ENCODE data around the gene ADAM15.

ADAM15 gene

GRCh38 chr1:155001675-155002463 lies 49.2 kb upstream of the ADAM15 start (continued):
- TF ChIP-seq ZSCAN18 (tag by site-specific recombination; IDR thresholded peaks at IDR 0.05) = no peak
- TF ChIP-seq HOXD13 (CRISPR knock-in tag; IDR thresholded peaks at IDR 0.05; ENCODE audit: borderline replicate concordance) = no peak
- no peak for TF ChIP-seq ZNF48 (tag by site-specific recombination; IDR thresholded peaks at IDR 0.05)
- 0 out of 2 replicates have a peak, but pooled peaks have one; percentile 20 for TF ChIP-seq ZNF501 (tag by site-specific recombination; IDR thresholded peaks at IDR 0.05)
- no peak for TF ChIP-seq ZNF211 (tag by site-specific recombination; IDR thresholded peaks at IDR 0.05; ENCODE audit: low read depth)
- peak; percentile 13; the same call in 1 of the 2 replicates for TF ChIP-seq TCF7L2 (IDR thresholded peaks at IDR 0.05; ENCODE audit: borderline replicate concordance, low read depth, low read length)
- no peak for TF ChIP-seq ZNF121 (tag by site-specific recombination; IDR thresholded peaks at IDR 0.05)
- no peak for TF ChIP-seq ZNF670 (tag by site-specific recombination; IDR thresholded peaks at IDR 0.05; ENCODE audit: low read depth)
- no peak for TF ChIP-seq YY2 (tag by site-specific recombination; IDR thresholded peaks at IDR 0.05)
- no peak for TF ChIP-seq ZNF560 (tag by site-specific recombination; IDR thresholded peaks at IDR 0.05; ENCODE audit: borderline replicate concordance)
- TF ChIP-seq INSM2 (tag by site-specific recombination; IDR thresholded peaks at IDR 0.05) = peak; percentile 78; the same call in 1 of the 2 replicates
- TF ChIP-seq ZNF558 (tag by site-specific recombination; IDR thresholded peaks at IDR 0.05) = no peak
- peak; percentile 98 for TF ChIP-seq ZBTB48 (tag by site-specific recombination; IDR thresholded peaks at IDR 0.05)
- TF ChIP-seq ZBTB21 (tag by site-specific recombination; IDR thresholded peaks at IDR 0.05) = no peak
- no peak for TF ChIP-seq ZNF2 (tag by site-specific recombination; IDR thresholded peaks at IDR 0.05)
- TF ChIP-seq ZNF785 (tag by site-specific recombination; IDR thresholded peaks at IDR 0.05) = peak; percentile 98
- TF ChIP-seq ZNF23 (tag by site-specific recombination; IDR thresholded peaks at IDR 0.05; ENCODE audit: borderline replicate concordance) = no peak
- no peak for TF ChIP-seq ZBTB26 (tag by site-specific recombination; optimal IDR thresholded peaks at IDR 0.05)
- no peak for TF ChIP-seq SETDB1 (IDR thresholded peaks at IDR 0.05; ENCODE audit: insufficient read length, low read length)
- TF ChIP-seq MYNN (tag by site-specific recombination; IDR thresholded peaks at IDR 0.05; ENCODE audit: borderline replicate concordance) = 0 out of 2 replicates have a peak, but pooled peaks have one; percentile 19
- peak; percentile 73 for TF ChIP-seq ZNF561 (tag by site-specific recombination; IDR thresholded peaks at IDR 0.05; ENCODE audit: borderline replicate concordance)
- no peak for TF ChIP-seq RBAK (tag by site-specific recombination; IDR thresholded peaks at IDR 0.05)
- TF ChIP-seq ZNF350 (tag by site-specific recombination; IDR thresholded peaks at IDR 0.05) = no peak
- TF ChIP-seq ZNF677 (tag by site-specific recombination; IDR thresholded peaks at IDR 0.05) = no peak
- peak; percentile 28; the same call in 1 of the 2 replicates for TF ChIP-seq KLF1 (tag by site-specific recombination; IDR thresholded peaks at IDR 0.05)
- no peak for TF ChIP-seq SCRT1 (tag by site-specific recombination; IDR thresholded peaks at IDR 0.05; ENCODE audit: borderline replicate concordance)
- no peak for TF ChIP-seq ZNF548 (tag by site-specific recombination; IDR thresholded peaks at IDR 0.05)
- peak; percentile 38 for TF ChIP-seq ZNF692 (tag by site-specific recombination; IDR thresholded peaks at IDR 0.05)
- peak; percentile 31 for TF ChIP-seq WT1 (tag by site-specific recombination; IDR thresholded peaks at IDR 0.05)
- peak; percentile 76 for TF ChIP-seq KLF10 (tag by site-specific recombination; IDR thresholded peaks at IDR 0.05)
- no peak; the same call in 1 of the 2 replicates for TF ChIP-seq ZNF777 (tag by site-specific recombination; IDR thresholded peaks at IDR 0.05; ENCODE audit: borderline replicate concordance)
- no peak for TF ChIP-seq ZFP3 (tag by site-specific recombination; IDR thresholded peaks at IDR 0.05; ENCODE audit: low read depth)
- no peak for TF ChIP-seq ZNF174 (tag by site-specific recombination; IDR thresholded peaks at IDR 0.05)
- no peak for TF ChIP-seq REPIN1 (tag by site-specific recombination; IDR thresholded peaks at IDR 0.05; ENCODE audit: low read depth)

All from HEK293 (cell line).